ENCODE measurements around the gene BCL2L14. TPM values are rescaled to one million over a fixed set of nuclear protein-coding genes. Genes with fewer than 3 reads are reported as not detected.

The BCL2L14 gene
- polyA plus RNA-seq, 12 donors = 0.09 to 0.74 (median 0.23) TPM; not detected in 3

- DNase-seq = no peak
These were observed 19.1 kb upstream of the BCL2L14 start for GRCh38 chr12:12051668-12052067.

DNA sequence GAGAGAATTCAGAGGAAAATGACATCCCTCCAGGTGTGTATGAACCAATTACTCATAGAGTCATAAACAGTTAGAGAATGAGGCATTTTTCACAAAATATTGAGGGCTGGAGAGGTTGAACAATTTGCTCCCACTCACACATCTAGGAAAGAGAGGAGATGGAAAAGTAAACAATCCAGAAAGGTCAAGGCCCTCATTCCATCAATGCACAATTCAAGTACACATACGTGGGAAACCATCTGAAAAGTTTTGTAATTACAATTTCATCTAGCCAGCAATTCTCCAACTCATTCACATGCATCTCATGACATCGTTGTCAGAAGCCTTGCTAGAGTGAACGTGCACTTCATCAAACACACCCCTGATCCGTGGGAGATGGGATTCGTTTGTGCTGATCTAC lies 15.7 kb upstream of the BCL2L14 start:
- no peak for DNase-seq

DNA sequence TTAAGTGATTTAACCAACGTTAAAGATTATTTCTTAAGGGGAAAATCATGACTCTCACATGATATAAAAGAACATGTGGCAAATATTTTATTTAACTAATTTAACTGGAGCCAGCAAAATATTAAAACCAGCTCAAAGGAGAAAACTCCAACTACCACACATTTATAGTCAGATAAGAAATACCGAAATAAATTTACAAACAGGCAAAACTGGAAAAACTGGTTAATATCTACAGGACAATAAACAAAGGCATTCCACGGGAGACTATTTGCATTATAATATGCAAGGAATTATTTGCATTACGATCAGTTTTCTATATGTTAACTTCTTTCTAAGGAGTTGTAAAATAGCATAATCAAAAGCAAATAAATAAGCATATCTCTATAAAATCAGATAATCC lies 13.8 kb upstream of the BCL2L14 start:
- no peak for DNase-seq

- DNase-seq = no peak
These were observed 6.1 kb upstream of the BCL2L14 start for GRCh38 chr12:12064596-12064995.

- DNase-seq = no peak
These were observed 2.0 kb upstream of the BCL2L14 start for GRCh38 chr12:12068751-12069150.

DNA sequence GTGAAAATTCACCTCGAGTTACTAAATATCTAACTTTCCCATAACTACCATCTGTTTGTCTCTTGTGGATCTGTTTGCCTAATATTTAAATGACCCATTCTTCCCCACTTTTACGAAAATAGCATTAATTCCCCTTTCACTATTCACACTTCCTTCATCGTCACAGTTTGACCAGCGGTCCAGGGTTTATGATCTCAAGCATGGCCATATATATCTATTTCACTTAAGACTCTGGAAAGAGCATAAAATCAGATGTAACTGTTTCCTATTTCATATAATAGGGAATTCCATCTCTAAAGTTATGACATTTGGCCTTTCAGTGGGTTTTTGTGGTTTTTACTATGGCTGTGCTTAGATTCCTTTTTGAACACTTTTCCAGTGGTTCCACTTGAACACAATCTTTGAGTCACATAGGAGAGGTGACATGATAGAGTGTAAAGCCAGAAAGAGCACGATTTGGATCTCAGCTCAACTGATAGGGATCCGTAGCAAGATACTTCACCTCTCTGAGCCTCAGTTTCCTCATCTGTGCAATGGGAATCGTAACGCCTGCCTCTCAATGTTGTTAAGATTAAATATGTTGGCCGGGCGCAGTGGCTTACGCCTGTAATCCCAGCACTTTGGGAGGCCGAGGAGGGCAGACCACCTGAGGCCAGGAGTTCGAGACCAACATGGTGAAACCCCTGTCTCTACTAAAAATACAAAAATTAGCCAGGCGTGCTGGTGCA lies 754 bp upstream of the BCL2L14 start:
- DNase-seq = no peak

DNA sequence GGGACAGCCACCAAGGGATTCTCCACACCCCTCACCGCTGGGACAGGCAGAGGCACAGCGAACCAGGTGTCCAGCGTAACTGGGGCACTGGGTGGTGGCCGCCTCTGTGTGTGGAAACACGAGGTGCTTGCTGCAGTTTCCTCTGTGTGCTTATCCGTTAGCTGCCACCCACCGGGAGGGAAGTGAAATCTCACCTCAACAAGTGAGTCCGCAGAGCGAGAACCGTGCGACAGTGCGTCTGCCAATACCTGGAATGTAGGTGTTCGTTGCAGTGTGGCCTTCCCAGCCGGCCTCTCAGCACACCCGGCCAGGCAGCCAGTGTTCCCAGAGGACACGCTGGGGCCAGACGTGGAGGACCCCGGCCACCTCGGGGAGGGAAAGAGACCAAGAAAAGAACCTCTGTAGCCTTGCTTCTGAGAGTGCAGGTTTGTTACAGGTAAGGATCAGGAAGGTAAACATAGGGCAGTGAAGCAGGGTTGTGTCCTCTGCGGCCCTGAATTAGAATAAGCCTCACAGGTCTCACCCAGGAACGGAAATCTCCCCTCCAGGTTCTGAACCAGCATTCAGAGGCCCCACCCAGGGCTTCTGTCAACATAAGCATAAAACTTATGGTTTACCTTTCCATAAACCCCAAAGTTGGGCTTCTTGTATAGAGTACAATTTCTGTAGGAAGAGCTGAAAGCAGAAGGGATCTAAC lies 1.5 kb downstream of the BCL2L14 start:
- DNase-seq = no peak

- DNase-seq = no peak
These were observed 8.6 kb downstream of the BCL2L14 start for GRCh38 chr12:12079291-12079690.

DNA sequence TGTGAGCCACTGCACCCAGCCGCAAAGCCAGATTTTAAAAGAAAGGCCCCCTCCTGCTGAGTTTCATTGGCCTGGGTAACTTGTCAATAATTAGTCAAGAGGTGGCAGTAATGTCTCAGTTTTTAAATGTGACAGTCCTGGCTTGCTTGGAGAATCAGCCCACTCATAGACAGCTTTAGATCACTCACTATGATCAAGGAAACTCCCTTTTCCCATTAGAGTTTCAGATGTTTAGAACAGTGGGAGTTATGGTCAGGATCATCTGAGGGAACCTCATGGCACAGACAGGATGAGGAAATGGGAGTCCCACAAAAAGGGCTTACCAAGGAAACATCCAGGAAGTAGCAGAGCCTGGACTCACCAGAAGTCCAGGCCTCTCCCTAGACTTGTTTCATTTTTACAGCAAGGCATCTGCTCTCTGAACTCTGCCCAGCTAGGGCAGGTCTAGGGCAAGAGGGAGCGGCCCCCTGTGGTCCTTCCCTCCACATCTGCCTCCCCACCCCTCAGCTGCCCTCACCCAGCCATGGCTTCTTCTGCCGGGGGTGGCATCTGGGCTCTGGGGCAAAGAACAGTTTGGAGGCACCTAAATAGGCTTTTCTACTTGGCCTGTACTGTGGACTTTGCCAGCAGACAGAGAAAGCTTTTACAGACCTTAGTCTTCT lies 11.2 kb downstream of the BCL2L14 start:
- DNase-seq = no peak

- DNase-seq = no peak
These were observed 12.9 kb downstream of the BCL2L14 start for GRCh38 chr12:12083688-12084087.

GRCh38 chr12:12086362-12086761 lies 15.6 kb downstream of the BCL2L14 start:
- no peak for DNase-seq

DNA sequence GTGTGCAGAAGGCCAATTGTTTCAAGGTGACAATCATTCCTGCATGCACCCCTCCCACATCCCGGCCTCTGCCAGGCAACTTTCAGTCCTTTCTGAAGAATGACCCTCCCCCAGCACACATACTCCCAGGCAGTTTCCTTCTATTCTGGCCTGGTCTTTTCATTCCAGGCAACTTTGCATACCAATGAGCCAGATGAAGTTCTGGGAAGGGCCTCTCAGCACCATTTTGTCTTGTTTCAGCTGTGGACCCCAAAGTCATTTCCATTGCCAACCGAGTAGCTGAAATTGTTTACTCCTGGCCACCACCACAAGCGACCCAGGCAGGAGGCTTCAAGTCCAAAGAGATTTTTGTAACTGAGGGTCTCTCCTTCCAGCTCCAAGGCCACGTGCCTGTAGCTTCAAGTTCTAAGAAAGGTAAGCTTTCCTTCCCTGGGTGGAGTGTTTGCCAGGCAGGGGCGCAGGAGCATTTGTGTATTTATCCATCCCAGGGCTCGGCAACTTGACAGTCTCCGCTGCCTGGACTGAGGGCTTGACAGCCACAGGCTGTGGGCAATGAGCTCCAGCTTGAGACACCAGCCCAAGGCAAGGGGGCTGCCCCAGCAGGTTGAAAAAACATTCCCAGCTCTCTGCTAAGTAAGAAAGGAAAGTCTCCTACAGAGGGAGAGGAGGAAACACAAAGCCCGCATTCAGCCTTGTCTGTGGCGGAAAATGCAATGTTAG lies 16.4 kb downstream of the BCL2L14 start:
- DNase-seq = no peak

DNA sequence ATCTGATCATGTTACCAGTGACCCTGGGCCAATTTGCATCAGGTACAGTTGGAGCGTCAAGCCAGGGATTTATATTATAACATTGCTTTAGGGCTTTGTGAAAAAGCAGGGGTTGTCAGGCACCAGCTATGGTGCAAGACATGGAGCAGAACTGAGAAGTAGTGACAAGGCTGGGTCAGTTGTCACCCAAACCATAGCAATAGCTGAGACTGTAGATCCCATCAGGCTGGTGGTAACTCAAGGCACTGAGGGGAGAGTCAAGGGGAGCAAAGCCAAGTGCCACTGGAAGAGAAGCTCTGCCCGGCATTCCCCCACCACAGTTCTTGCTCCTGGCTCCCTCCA lies 16.9 kb downstream of the BCL2L14 start:
- no peak for DNase-seq

DNA sequence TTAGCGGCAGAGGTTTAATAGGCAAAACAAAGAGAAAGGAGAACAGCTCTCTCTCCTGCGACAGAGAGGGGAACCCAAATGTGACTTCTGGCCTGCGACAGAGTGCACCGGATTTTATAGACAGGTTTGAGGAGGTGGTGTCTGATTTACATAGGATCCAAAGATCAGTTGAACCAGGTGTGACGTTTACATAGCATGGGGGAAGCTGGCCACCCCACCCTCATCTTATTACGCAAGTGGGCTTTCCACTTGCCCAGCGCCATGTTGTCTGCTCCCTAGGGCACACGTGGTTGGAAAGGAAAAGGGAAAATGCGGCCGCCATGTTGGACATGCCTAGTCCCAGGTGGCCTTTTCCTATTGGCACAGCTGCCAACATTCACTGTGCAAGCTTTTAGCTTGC lies 17.4 kb downstream of the BCL2L14 start:
- DNase-seq = no peak

GRCh38 chr12:12088761-12089160 lies 18.0 kb downstream of the BCL2L14 start:
- DNase-seq = no peak

GRCh38 chr12:12091071-12091470 lies 20.3 kb downstream of the BCL2L14 start:
- DNase-seq = no peak

DNA sequence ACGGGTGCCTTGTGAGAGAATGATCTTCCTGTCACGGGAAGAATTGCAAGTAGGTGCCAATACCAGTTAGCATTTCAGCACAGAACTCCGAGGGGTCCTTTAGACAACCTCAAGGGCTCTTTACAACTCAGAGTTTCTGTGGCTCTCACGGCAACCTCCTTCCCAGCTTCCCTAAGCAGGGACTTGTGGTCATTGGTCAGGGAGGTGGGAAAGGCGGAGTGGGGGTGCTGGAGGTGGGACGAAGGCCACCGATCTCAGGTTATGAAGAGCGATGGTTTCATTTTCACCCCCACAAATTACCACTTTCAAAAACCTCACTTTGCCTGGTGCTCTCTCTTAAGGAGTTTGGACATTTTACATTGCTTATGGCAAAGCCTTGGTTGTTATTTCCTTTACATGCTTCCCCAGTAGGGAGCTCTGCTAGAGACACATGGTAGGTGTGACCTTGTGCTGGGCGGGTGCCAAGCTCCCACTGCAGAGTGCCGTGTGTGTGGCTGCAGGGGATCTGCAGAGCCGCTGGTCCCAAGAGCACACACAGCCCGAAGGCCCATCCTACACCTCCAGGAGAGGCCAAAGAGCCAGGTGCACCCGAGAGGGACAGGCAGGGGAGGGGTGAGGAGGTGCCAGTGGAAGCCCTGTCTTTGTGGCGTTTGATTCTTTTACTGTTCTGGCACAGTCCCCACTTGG lies 21.4 kb downstream of the BCL2L14 start:
- no peak for DNase-seq

DNA sequence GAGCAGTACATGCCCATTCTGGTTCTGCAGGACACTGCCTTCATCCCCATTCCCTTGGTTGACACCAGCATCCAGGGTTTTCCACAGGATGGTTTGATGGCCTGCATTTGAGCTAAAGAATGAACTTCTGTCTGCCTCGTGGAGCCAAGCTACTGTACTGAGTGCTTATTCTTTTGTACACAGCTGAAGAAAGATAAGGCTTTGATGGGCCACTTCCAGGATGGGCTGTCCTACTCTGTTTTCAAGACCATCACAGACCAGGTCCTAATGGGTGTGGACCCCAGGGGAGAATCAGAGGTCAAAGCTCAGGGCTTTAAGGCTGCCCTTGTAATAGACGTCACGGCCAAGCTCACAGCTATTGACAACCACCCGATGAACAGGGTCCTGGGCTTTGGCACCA lies 23.7 kb downstream of the BCL2L14 start:
- no peak for DNase-seq

GRCh38 chr12:12095021-12095420 lies 24.3 kb downstream of the BCL2L14 start:
- DNase-seq = no peak

GRCh38 chr12:12097891-12098690 lies 27.4 kb downstream of the BCL2L14 start:
- DNase-seq = no peak

GRCh38 chr12:12098691-12099015 lies 27.9 kb downstream of the BCL2L14 start:
- DNase-seq = no peak

Measured in muscle of arm (tissue), 12 donors.